ENCODE results near the gene SIGLEC8. TPM values are rescaled to one million over a fixed set of nuclear protein-coding genes. Genes with fewer than 3 reads are reported as not detected.

Gene SIGLEC8
- total and polyA plus RNA-seq, 9 of the 15 experiments (the other 6 are each of a cell fraction or from before 2014, with no cell fraction given): 0.04 to 0.65 (median 0.39) TPM

- no peak for TF ChIP-seq ZNF398 (CRISPR knock-in tag; IDR thresholded peaks at IDR 0.05)
- 0 out of 2 replicates have a peak, but pooled peaks have one; percentile 54 for TF ChIP-seq TCF15 (CRISPR knock-in tag; IDR thresholded peaks at IDR 0.05)
- TF ChIP-seq FOXJ2 (tag; IDR thresholded peaks at IDR 0.05): 0 out of 2 replicates have a peak, but pooled peaks have one; percentile 46
- peak; percentile 81; the same call in 1 of the 2 replicates for TF ChIP-seq CTBP1 (IDR thresholded peaks at IDR 0.05; ENCODE audit: borderline replicate concordance)
- no peak for TF ChIP-seq PHF8 (IDR thresholded peaks at IDR 0.05; ENCODE audit: borderline replicate concordance, low read length)
- TF ChIP-seq GATAD2B (IDR thresholded peaks at IDR 0.05; ENCODE audit: borderline replicate concordance): 0 out of 2 replicates have a peak, but pooled peaks have one; percentile 37
- peak; percentile 93 to 98 (median 93) for TF ChIP-seq CTCF (IDR thresholded peaks at IDR 0.05 in 2 of 3, conservative IDR thresholded peaks at IDR 0.05 in 1 of 3; ENCODE audit: insufficient read depth in 2 of 3, low read depth in 1 of 3, low read length in 3 of 3)
- TF ChIP-seq KDM1A (IDR thresholded peaks at IDR 0.05): 0 out of 4 replicates have a peak, but pooled peaks of 1 of the 2 experiments have one; percentile 47
- peak; percentile 46; the same call in 1 of the 2 replicates for TF ChIP-seq CREM (IDR thresholded peaks at IDR 0.05; ENCODE audit: low read depth)
- 0 out of 2 replicates have a peak, but pooled peaks have one; percentile 8 for TF ChIP-seq ZNF134 (CRISPR knock-in tag; conservative IDR thresholded peaks at IDR 0.05)
- TF ChIP-seq HCFC1 (IDR thresholded peaks at IDR 0.05; ENCODE audit: low read depth, low read length): 0 out of 2 replicates have a peak, but pooled peaks have one; percentile 23
- no peak for TF ChIP-seq ELF2 (CRISPR knock-in tag; IDR thresholded peaks at IDR 0.05)
- peak; percentile 91 to 98 for TF ChIP-seq RAD21 (CRISPR knock-in tag; conservative IDR thresholded peaks at IDR 0.05 in 1 of 2, IDR thresholded peaks at IDR 0.05 in 1 of 2)
- no peak for TF ChIP-seq NCOA6 (IDR thresholded peaks at IDR 0.05)
- 0 out of 2 replicates have a peak, but pooled peaks have one; percentile 67 for TF ChIP-seq MIER1 (IDR thresholded peaks at IDR 0.05; ENCODE audit: low read depth)
- no peak for TF ChIP-seq ZNF449 (CRISPR knock-in tag; IDR thresholded peaks at IDR 0.05)
- TF ChIP-seq TCF3 (CRISPR knock-in tag; IDR thresholded peaks at IDR 0.05): no peak; the same call in 1 of the 2 replicates
- peak in 1 of 2 experiments; percentile 88; a peak in 2 of 4 replicates for TF ChIP-seq RCOR1 (IDR thresholded peaks at IDR 0.05; ENCODE audit: borderline replicate concordance in 1 of 2, low read depth in 2 of 2, low read length in 2 of 2)
- TF ChIP-seq PREB (CRISPR knock-in tag; IDR thresholded peaks at IDR 0.05): no peak
- TF ChIP-seq ATF1 (CRISPR knock-in tag; IDR thresholded peaks at IDR 0.05): no peak
- TF ChIP-seq ATF1 (tag; IDR thresholded peaks at IDR 0.05): peak; percentile 38; the same call in 1 of the 2 replicates
- peak; percentile 18; the same call in 1 of the 2 replicates for TF ChIP-seq CBFA2T3 (IDR thresholded peaks at IDR 0.05)
Measured at GRCh38 chr19:51473009-51473707, 14.9 kb upstream of the SIGLEC8 start (continued).

Measured in K562 (cell line).